HAP-1 (cell line): ENCODE results near the gene RTRAF.

Experiments
- DNase-seq, 2 experiments: peaks; one replicate each; pipeline ENCODE4 v3.0.0-alpha.2; 2016 to 2020; ENCODE audit warnings: low spot score in 2 of 2
- H3K27me3 ChIP-seq: fragments of 250-450 bp; sonication (Bioruptor Pico); 2 replicates; pipeline ENCODE4 v1.5.1; 2020; ENCODE audit warnings: low read depth, mild to moderate bottlenecking, moderate library complexity
- H3K36me3 ChIP-seq: fragments of 250-450 bp; sonication (Bioruptor Pico); replicated peaks from 2 replicates; pipeline ENCODE4 v1.5.1; 2020; ENCODE audit warnings: mild to moderate bottlenecking
- H3K4me1 ChIP-seq: fragments of 250-450 bp; sonication (Bioruptor Pico); 2 replicates; pipeline ENCODE4 v1.5.1; 2020; ENCODE audit warnings: mild to moderate bottlenecking
- H3K4me3 ChIP-seq: fragments of 250-450 bp; sonication (Bioruptor Pico); 2 replicates; pipeline ENCODE4 v1.5.1; 2020; ENCODE audit warnings: mild to moderate bottlenecking, moderate library complexity
- H3K9me3 ChIP-seq: fragments of 250-450 bp; sonication (Bioruptor Pico); 2 replicates; pipeline ENCODE4 v1.5.1; 2020; ENCODE audit warnings: mild to moderate bottlenecking, moderate library complexity
- in situ Hi-C: fragments of 300-500 bp; cut with MboI; formaldehyde crosslinking; loops from 3 replicates; pipeline ENCODE4 v1.14.3; 2020; ENCODE audit warnings: low sequenced_read_pairs, inconsistent platforms, mixed read lengths

RTRAF gene

GRCh38 chr14:52040598-52040997 is 51.3 kb downstream of the RTRAF start:
- H3K9me3 ChIP-seq: no peaks in the 10 kb centered on the region
- no peaks in the 10 kb centered on the region for H3K27me3 ChIP-seq
- H3K36me3 ChIP-seq: no peaks in the 10 kb centered on the region; the same call in 1 of the 2 replicates
- no peak for DNase-seq
- H3K4me3 ChIP-seq: no peak overlapping the region
- in situ Hi-C loops: no loop called here
- H3K4me1 ChIP-seq: no peaks in the 10 kb centered on the region

- Histone ChIP-seq H3K27me3 (no peaks in the 10 kb centered on the region), H3K4me1 (0 out of 2 replicates have a peak, but pooled peaks cover 3% of the 10 kb centered on the region), H3K9me3 (no peaks in the 10 kb centered on the region), H3K4me3 (no peak overlapping the region), H3K36me3 (no peaks in the 10 kb centered on the region; the same call in 1 of the 2 replicates)
- no peak for DNase-seq
- in situ Hi-C loops: no loop called here
Observed at GRCh38 chr14:52042371-52043289, 53.3 kb downstream of the RTRAF start.

GRCh38 chr14:52043690-52044089 is 54.3 kb downstream of the RTRAF start:
- DNase-seq: peak; percentile 50 to 79
- H3K27me3 ChIP-seq: no peaks in the 10 kb centered on the region
- no peak overlapping the region for H3K4me3 ChIP-seq
- H3K4me1 ChIP-seq: 0 out of 2 replicates have a peak, but pooled peaks cover 3% of the 10 kb centered on the region
- no peaks in the 10 kb centered on the region for H3K9me3 ChIP-seq
- H3K36me3 ChIP-seq: no peaks in the 10 kb centered on the region; the same call in 1 of the 2 replicates
- in situ Hi-C loops: no loop called here

- Histone ChIP-seq H3K4me1 (0 out of 2 replicates have a peak, but pooled peaks cover 3% of the 10 kb centered on the region), H3K27me3 (no peaks in the 10 kb centered on the region), H3K36me3 (no peaks in the 10 kb centered on the region; the same call in 1 of the 2 replicates), H3K4me3 (no peak overlapping the region), H3K9me3 (no peaks in the 10 kb centered on the region)
- in situ Hi-C loops: no loop called here
- DNase-seq: no peak
Observed at GRCh38 chr14:52044791-52045522, 55.6 kb downstream of the RTRAF start.

GRCh38 chr14:52046376-52046917 is 57.1 kb downstream of the RTRAF start:
- Histone ChIP-seq H3K36me3 (no peaks in the 10 kb centered on the region), H3K4me3 (no peak overlapping the region), H3K4me1 (0 out of 2 replicates have a peak, but pooled peaks cover 3% of the 10 kb centered on the region), H3K9me3 (no peaks in the 10 kb centered on the region), H3K27me3 (no peaks in the 10 kb centered on the region)
- in situ Hi-C loops: no loop called here
- DNase-seq: no peak

GRCh38 chr14:52048116-52048515 is 58.8 kb downstream of the RTRAF start:
- H3K27me3 ChIP-seq: no peaks in the 10 kb centered on the region
- 0 out of 2 replicates have a peak, but pooled peaks cover 3% of the 10 kb centered on the region for H3K4me1 ChIP-seq
- in situ Hi-C loops: no loop called here
- no peak for DNase-seq
- no peaks in the 10 kb centered on the region; the same call in 1 of the 2 replicates for H3K36me3 ChIP-seq
- no peak overlapping the region for H3K4me3 ChIP-seq
- H3K9me3 ChIP-seq: no peaks in the 10 kb centered on the region

- DNase-seq: no peak
- H3K9me3 ChIP-seq: no peaks in the 10 kb centered on the region
- in situ Hi-C loops: no loop called here
- H3K4me3 ChIP-seq: no peak overlapping the region
- H3K27me3 ChIP-seq: no peaks in the 10 kb centered on the region
- H3K36me3 ChIP-seq: peaks cover 5% of the 10 kb centered on the region; the same call in 1 of the 2 replicates
- H3K4me1 ChIP-seq: 0 out of 2 replicates have a peak, but pooled peaks cover 3% of the 10 kb centered on the region
Observed at GRCh38 chr14:52048641-52049204, 59.4 kb downstream of the RTRAF start.

- no peak for DNase-seq
- H3K27me3 ChIP-seq: no peaks in the 10 kb centered on the region
- 0 out of 2 replicates have a peak, but pooled peaks cover 3% of the 10 kb centered on the region for H3K4me1 ChIP-seq
- no peak overlapping the region for H3K4me3 ChIP-seq
- H3K36me3 ChIP-seq: peaks cover 5% of the 10 kb centered on the region; the same call in 1 of the 2 replicates
- in situ Hi-C loops: no loop called here
- no peaks in the 10 kb centered on the region for H3K9me3 ChIP-seq
Observed at GRCh38 chr14:52049271-52049670, 59.9 kb downstream of the RTRAF start.

- no peak for DNase-seq
- Histone ChIP-seq H3K4me3 (no peak overlapping the region), H3K27me3 (no peaks in the 10 kb centered on the region), H3K9me3 (no peaks in the 10 kb centered on the region), H3K36me3 (peaks cover 5% of the 10 kb centered on the region; the same call in 1 of the 2 replicates), H3K4me1 (0 out of 2 replicates have a peak, but pooled peaks cover 3% of the 10 kb centered on the region)
- in situ Hi-C loops: no loop called here
Observed at GRCh38 chr14:52049721-52050588, 60.6 kb downstream of the RTRAF start.

- 0 out of 2 replicates have a peak, but pooled peaks cover 3% of the 10 kb centered on the region for H3K4me1 ChIP-seq
- DNase-seq: no peak
- H3K9me3 ChIP-seq: no peaks in the 10 kb centered on the region
- in situ Hi-C loops: no loop called here
- H3K27me3 ChIP-seq: no peaks in the 10 kb centered on the region
- peaks cover 5% of the 10 kb centered on the region; the same call in 1 of the 2 replicates for H3K36me3 ChIP-seq
- H3K4me3 ChIP-seq: no peak overlapping the region
Observed at GRCh38 chr14:52051251-52051650, 61.9 kb downstream of the RTRAF start.

GRCh38 chr14:52051871-52052270 is 62.5 kb downstream of the RTRAF start:
- no peak overlapping the region for H3K4me3 ChIP-seq
- no peaks in the 10 kb centered on the region for H3K4me1 ChIP-seq
- H3K36me3 ChIP-seq: peaks cover 5% of the 10 kb centered on the region; the same call in 1 of the 2 replicates
- no peaks in the 10 kb centered on the region for H3K27me3 ChIP-seq
- in situ Hi-C loops: no loop called here
- H3K9me3 ChIP-seq: no peaks in the 10 kb centered on the region
- DNase-seq: no peak

- no peak overlapping the region for H3K4me3 ChIP-seq
- no peak for DNase-seq
- in situ Hi-C loops: no loop called here
- peaks cover 5% of the 10 kb centered on the region; the same call in 1 of the 2 replicates for H3K36me3 ChIP-seq
- H3K4me1 ChIP-seq: no peaks in the 10 kb centered on the region
- no peaks in the 10 kb centered on the region for H3K27me3 ChIP-seq
- no peaks in the 10 kb centered on the region for H3K9me3 ChIP-seq
Observed at GRCh38 chr14:52052288-52052943, 63.1 kb downstream of the RTRAF start.
